GM19240 (cell line): ENCODE results near the gene ZDHHC14.
"Not testable (repeated sequence)": the region's sequence is repeated elsewhere in the genome, so short reads cannot be mapped to it uniquely, and the experiment has no call there.

Experiments
- DNase-seq: peaks from one replicate; pipeline ENCODE4 v3.0.0; 2011; ENCODE audit warnings: low spot score; ENCODE audit not compliant: insufficient read length

The ZDHHC14 gene

DNA sequence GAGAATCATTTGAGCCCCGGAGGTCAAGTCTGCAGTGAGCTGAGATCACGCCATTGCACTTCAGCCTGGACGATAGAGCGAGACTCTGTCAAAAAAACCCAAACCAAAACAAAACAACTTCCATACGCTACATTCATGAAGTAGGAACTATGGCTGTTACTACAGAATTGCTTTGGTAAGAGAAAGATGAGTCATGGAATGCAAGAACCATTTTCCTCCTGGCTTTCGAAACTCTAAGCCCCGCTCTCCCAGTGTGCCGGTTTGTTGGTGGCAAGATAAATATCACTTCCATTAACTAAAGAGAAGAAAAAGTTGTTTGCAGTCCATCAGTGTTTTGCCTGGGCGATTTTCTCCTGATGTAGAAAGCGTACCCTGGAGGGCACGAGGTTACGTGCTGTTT, 61.3 kb downstream of the ZDHHC14 start:
- no peak for DNase-seq

GRCh38 chr6:157443066-157443800, 62.2 kb downstream of the ZDHHC14 start:
- DNase-seq, result no peak

DNA sequence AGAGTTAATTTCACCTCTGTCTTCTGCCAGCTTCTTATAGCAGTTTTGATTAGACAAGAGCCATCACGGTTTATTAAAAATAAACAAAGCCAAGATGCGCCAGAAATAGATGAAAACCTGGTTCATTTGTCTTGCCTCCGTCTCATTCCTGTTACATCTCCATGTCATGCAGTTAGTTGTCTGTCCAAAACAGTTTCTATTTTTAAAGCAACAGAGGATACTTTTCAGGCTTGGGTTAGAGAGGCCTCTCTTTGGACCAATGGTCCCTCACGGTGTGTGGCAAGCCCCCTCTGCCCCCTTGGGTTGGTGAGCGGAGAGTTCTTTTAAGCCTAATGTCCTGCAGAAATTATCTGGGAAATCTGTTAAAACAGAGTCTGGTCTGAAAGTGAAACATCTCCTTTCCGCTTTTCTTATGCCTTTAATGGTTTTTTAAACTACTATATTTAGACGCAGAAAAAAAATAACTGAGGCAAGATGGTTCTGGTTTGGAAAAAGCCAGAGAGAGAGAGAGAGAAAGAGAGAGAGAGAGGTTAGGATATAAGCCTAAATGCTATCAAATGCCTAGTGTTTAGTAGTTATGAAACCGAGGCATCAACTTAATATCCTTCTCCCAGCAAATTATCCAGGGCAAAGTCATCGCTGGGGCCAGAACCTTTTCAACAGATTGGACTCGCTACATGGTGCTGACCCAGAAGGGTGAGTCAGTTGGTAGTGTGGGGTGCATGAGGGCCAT, 64.5 kb downstream of the ZDHHC14 start:
- no peak for DNase-seq

DNA sequence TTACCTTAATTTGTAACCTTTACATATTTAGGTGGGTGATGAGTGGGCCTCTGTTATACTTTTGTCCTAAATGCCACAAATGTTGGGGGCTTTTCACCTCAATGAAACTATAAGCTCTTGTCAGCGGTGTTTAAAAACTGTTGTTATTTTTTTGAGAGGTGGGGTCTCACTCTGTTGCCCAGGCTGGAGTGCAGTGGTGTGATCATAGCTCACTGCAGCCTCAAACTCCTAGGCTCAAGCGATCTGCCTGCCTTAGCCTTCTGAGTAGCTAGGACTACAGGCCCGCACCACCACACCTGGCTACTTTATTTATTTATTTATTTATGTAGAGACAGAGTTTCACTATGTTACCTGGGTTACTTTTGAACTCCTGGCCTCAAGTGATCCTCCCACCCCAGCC, 66.7 kb downstream of the ZDHHC14 start:
- no peak for DNase-seq

DNA sequence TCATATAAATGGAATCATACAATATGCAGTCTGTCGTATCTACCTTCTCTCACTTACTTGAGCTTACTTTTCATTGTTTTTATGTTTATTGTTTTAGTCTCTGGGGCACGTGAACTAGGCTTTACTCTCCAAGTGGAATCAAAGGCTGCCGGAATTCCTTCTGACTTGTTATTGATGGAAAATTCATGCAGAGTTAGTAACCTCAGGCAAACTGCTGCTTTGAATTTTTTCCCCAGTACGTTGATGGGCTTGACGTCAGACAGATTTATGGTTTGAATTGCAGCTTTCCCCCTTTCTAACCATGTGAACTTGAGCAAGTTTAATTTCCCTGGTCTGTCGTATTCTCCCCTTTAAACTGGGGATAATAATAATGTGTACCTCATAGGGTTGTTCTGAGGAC, 68.6 kb downstream of the ZDHHC14 start:
- DNase-seq, result no peak

- no peak for DNase-seq
Measured at GRCh38 chr6:157450931-157451742, 70.1 kb downstream of the ZDHHC14 start.

DNA sequence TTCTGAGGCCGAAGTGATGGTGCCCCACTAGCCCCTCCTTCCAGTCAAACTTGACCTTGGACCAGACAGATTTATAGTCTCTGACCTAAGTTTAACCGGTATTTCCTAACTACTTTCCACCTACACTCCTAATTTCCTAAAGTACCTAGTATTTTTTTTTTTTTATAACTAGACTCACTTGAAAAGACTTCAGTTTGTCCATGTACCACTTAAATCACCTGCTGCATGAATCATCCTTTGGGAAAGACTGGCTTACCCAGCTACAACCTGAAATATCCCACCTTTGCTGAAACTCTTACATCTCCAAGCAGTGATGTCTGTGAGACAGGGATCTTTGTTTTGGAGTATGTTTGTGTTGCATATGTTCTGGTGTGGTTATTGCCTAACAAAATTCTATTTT, 71.1 kb downstream of the ZDHHC14 start:
- no peak for DNase-seq

DNA sequence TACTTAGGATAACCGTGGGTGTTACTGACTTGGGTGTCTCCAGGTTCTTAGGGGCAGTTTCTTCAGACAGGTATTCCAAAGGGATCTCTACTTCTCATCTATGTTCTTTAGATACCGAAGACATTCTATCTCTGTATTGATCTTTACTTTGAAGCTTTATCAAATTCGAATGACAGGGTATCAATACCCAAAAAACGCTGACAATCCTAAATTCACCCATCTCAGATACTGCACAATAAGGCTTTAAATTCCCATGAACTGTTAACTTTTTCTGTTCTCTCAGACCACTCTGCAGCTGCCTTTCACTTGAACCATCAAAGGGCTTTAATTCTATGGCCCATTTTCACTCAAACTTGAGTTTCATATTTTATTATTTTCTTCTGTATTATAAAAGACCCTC, 72.1 kb downstream of the ZDHHC14 start:
- no peak for DNase-seq

- DNase-seq, result no peak
Measured at GRCh38 chr6:157453978-157454377, 73.0 kb downstream of the ZDHHC14 start.

- DNase-seq, result no peak
Measured at GRCh38 chr6:157454762-157455714, 74.0 kb downstream of the ZDHHC14 start.

DNA sequence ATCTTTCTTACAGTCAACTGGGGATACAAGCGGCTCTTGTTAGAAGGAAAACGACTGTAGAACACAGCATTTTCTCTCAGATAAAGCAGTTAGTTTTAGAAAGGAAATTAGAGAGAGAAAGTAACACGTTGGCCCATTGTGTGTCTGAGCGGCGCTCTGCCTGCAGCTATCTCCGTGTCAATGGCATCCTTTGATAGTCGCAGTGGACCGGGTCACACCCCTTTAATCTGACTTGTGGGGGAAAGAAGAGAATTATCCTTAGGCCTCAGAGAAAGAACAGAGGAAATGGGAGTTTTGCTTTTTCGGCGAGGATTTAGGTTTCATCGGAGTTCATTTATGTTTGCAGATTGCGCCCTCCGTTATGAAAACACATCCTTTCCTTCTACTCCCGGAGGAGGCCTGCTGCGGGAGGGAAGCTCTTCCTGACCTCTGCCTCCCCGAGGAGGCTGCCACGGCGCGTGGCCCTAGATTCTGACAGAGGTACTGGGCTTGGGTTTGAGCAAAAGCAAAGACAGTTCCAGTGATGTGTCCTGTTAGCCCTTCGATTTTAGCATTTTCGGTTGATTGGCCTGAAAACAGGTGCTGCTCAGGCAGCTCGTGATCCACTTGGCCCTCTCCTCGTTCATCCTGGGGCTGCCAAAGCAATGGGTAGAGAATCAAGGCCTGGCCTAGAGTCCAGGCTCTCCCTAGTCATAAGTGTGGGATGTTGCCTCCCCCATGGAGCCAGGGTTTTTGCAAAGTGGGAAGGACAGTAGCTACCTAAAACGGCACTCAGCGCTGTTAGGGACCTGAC, 74.9 kb downstream of the ZDHHC14 start:
- no peak for DNase-seq

- DNase-seq, result no peak
Measured at GRCh38 chr6:157456524-157456829, 75.5 kb downstream of the ZDHHC14 start.

- no peak for DNase-seq
Measured at GRCh38 chr6:157457787-157458186, 76.8 kb downstream of the ZDHHC14 start.

GRCh38 chr6:157459327-157459726, 78.3 kb downstream of the ZDHHC14 start:
- no peak for DNase-seq

DNA sequence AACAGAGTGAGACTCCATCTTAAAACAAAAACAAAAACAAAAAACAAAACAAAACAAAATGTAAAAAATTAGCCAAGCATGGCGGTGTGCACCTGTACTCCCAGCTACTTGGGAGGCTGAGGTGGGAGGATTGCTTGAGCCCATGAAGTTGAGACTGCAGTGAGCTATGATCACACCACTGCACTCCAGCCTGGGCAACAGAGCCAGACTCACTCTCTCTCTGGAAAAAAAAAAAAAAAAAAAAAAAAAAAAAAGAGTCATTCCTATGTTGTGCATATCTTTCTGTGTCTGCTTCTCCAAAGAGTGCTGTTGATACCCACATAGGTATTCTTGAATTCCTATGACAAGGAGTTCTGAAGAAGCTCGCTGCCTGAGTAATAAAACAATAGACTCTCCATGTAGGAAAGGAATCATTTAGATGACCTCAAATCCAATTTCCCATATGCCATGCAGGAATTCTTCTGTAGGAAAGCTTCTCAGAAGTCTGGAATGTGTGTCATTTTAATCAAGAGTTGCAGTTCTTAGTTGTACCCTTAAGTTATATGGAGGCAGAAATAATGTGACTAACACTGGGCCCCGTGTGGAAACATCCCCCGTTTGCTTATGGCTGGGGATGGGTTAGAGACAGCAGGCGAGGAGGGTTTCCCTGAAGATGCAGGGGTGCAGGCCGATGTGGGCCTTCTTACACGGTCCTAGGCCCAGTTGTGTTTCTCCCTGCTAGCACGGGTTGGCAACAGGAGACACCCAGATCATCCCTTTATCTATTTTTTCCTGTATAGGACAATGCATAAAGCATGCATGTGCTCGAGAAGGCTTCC, 79.4 kb downstream of the ZDHHC14 start:
- DNase-seq, result no peak

DNA sequence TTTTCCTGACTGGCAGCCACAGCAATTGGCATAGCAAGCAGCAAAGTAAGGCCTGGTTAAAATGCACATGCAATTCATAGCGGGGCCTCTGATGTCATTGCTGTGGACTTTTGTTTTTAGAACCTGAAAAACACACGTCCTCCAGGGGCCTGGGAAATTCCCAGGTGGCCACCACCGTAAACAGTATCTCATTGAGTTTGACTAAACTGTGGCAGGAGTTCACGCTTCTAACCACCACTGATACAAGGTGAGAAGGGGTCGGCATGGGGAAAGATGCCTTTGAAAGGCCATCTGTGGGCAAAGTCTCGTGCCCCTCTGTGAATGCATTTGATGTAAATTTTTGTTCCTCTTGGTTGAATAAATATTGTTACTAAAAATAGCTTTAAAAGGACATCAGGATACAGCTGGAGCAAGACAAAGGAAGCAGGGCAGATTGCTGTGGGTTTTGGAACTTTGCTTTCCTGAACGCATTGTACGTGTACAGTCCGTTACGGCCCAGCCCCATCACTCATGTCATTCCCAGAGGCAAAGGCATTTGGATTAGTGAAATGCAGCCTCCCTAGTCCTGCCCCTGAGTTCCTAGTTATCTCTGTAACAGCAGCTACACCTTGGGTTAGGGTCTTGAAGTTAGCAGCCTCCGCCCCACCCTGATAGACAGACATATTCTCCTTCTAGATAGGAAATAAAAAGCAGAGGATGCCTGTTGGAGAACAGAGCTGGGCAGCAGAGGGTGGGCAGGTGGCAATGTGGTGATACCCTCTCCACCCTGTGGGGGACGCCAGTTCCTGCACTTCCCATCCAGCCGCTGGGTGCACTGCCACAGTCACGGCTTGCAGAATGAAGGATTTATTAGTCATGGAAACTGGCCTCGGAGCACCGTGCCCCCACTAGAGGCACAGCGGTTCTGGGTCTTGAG, 80.3 kb downstream of the ZDHHC14 start:
- no peak for DNase-seq

- no peak for DNase-seq
Measured at GRCh38 chr6:157462956-157463742, 82.2 kb downstream of the ZDHHC14 start.

- not testable (repeated sequence) for DNase-seq
Measured at GRCh38 chr6:157463743-157464135, 82.7 kb downstream of the ZDHHC14 start.
